Measurements from ENCODE around the gene INO80E.

DNA sequence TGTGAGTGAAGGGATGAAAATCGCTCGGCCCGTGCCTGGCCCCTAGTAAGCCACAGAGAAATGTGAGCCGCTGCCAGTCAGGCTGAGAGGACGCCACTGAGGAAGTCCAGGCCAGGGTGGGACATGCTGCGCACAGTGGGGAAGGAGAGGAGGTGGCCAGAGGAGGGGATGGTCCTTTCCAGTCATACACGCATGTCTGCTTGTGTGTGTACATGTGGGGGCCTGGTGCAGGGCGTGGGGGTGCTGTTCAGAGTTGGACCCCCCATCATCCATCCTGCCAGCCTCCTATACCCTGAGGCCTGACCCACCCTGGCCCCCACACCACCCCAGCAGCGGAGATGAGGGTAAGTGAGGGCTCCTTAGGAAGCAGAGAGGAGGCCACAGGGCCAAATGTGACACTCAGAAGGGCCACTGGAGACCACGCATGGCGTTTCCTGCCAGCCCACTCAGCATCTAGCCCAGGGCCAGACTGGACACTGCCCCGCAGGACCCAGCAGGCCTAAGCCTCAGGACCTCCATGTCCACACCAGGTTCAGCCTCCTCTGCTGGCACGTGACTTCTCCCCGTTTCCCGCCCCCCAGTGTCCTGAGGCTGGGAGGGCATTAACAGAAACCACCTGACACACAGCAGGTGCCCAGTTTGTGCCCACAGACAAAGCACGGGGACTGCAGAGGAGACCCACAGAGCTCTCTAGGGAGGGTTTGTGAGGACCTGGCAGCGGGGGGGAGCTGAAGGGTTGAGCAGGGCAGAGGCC lies 7.8 kb downstream of the INO80E start:
- TF ChIP-seq, protein P1, sequence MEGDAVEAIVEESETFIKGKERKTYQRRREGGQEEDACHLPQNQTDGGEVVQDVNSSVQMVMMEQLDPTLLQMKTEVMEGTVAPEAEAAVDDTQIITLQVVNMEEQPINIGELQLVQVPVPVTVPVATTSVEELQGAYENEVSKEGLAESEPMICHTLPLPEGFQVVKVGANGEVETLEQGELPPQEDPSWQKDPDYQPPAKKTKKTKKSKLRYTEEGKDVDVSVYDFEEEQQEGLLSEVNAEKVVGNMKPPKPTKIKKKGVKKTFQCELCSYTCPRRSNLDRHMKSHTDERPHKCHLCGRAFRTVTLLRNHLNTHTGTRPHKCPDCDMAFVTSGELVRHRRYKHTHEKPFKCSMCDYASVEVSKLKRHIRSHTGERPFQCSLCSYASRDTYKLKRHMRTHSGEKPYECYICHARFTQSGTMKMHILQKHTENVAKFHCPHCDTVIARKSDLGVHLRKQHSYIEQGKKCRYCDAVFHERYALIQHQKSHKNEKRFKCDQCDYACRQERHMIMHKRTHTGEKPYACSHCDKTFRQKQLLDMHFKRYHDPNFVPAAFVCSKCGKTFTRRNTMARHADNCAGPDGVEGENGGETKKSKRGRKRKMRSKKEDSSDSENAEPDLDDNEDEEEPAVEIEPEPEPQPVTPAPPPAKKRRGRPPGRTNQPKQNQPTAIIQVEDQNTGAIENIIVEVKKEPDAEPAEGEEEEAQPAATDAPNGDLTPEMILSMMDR (IDR thresholded peaks at IDR 0.05) = no peak
- no peak for TF ChIP-seq POLR2A (IDR thresholded peaks at IDR 0.05)

Measured in ovary (tissue), 3 donors.